Ovary (tissue), 9 donors: Measurements from ENCODE around the gene RRP15. TPM values are rescaled to one million over a fixed set of nuclear protein-coding genes. Genes with fewer than 3 reads are reported as not detected.

ENCODE experiments used
- DNase-seq, 5 donors: peaks; one replicate each; pipeline ENCODE4 v3.0.0-alpha.2; 2019 to 2020
- H3K27ac ChIP-seq, 2 donors: fragments of 200-600 bp; one replicate each; pipeline versions ENCODE4 v1.5.1 to v1.8.0; 2019 to 2022
- H3K27me3 ChIP-seq: fragments of 200-600 bp; one replicate; pipeline ENCODE4 v1.8.0; 2022
- H3K36me3 ChIP-seq: fragments of 200-600 bp; sonication (generic); one replicate; pipeline ENCODE4 v1.5.1; 2019
- H3K4me1 ChIP-seq: one replicate; pipeline ENCODE4 v1.8.1; 2013; ENCODE audit warnings: mild to moderate bottlenecking, moderate library complexity; ENCODE audit not compliant: insufficient read depth
- H3K4me3 ChIP-seq: fragments of 200-600 bp; sonication (generic); one replicate; pipeline ENCODE4 v1.5.1; 2017
- H3K9me3 ChIP-seq, 2 donors: fragments of 200-600 bp in 1 of 2; sonication (generic) in 1 of 2; one replicate each; pipeline versions ENCODE4 v1.5.1 to v1.8.1; 2013 to 2019; ENCODE audit warnings: mild to moderate bottlenecking in 1 of 2, moderate library complexity in 1 of 2
- CTCF ChIP-seq, 3 donors: fragments of 450-650 bp in 2 of 3; fragments of 200-600 bp in 1 of 3; IDR thresholded peaks; one replicate each; pipeline versions ENCODE4 v1.5.1 to v1.8.0; 2016 to 2022; ENCODE audit warnings: antibody characterized with exemption in 3 of 3, mild to moderate bottlenecking in 1 of 3
- EP300 ChIP-seq: sonication (generic); formaldehyde crosslinking; IDR thresholded peaks from one replicate; pipeline ENCODE4 v1.6.1; 2017; ENCODE audit warnings: antibody characterized with exemption
- POLR2A ChIP-seq: fragments of 450-650 bp; IDR thresholded peaks from one replicate; pipeline ENCODE4 v1.6.1; 2017; ENCODE audit warnings: antibody characterized with exemption, mild to moderate bottlenecking, moderate library complexity
- WGBS, 3 donors: extraction: QIAGEN DNeasy Blood & Tissue Kit in 1 of 3; methylation state at CpG; one replicate each; pipeline versions ENCODE4 v1.1.5 to v1.1.7; 2013 to 2017; 5-methylcytosine and 5-hydroxymethylcytosine counted together
- intact Hi-C, 4 donors: fragments of 100-400 bp; cut with DNase I; formaldehyde crosslinking; loops; one replicate each; pipeline versions ENCODE4 v1.11.0 to v1.15.1; 2022 to 2023
- polyA plus RNA-seq, 2 donors: library from polyadenylated mRNA; stranded (reverse); fragments of 200-250 nt in 1 of 2; fragments of 350-450 nt in 1 of 2; fragmentation: Illumina TruSeq in 1 of 2; extraction: RNeasy Lipid Tissue Mini Kit (QIAGEN cat#74804) in 1 of 2; gene quantifications; one replicate each; pipeline ENCODE4 v1.2.3, GENCODE V29; 2013 to 2014
- total RNA-seq, 7 donors: library from RNA; depleted of rRNA in 2 of 7; stranded (reverse); fragments of >200 nt in 2 of 7; fragmentation: NEBNext Ultra II Directional in 3 of 7; extraction: Animal tissue kit (Norgen Biotek cat#: 25700) in 3 of 7; gene quantifications; one replicate each; pipeline versions ENCODE4 v1.1.0 to v1.2.4, GENCODE V29; 2016 to 2023
- donor health status: DM: no; HTN: no; CAD: no; lungs with moderate emphysema.
- donor health status: DM: no; HTN: no; CAD: no.
- donor health status: Bipolar disorder and iron deficiency.
- donor health status: DM: yes; HTN: yes; CAD: no.
- donor health status: DM: no; HTN: no; CAD: no.
- donor health status: DM: yes; HTN: yes; CAD: no.

Gene RRP15
- total and polyA plus RNA-seq, 9 donors, result 2.3 to 27.9 (median 17.7) TPM

GRCh38 chr1:218266356-218266755, 18.7 kb upstream of the RRP15 start:
- Histone ChIP-seq H3K36me3 (no peaks in the 10 kb centered on the region), H3K4me3 (no peak overlapping the region), H3K9me3 (no peaks in the 10 kb centered on the region), H3K27ac (no peak overlapping the region), H3K27me3 (no peaks in the 10 kb centered on the region), H3K4me1 (no peaks in the 10 kb centered on the region)
- intact Hi-C loops, result no loop called here
- no peak for DNase-seq
- 48 to 64% (median 57%) methylated on average over 2 of the region's 2 CpGs for WGBS, 3 donors
- TF ChIP-seq EP300, result no peak
- no peak for TF ChIP-seq POLR2A
- no peak for TF ChIP-seq CTCF (IDR thresholded peaks at IDR 0.05)

- no peak overlapping the region for H3K4me3 ChIP-seq
- no peak for DNase-seq
- intact Hi-C loops, result no loop called here
Observed at GRCh38 chr1:218272366-218272765, 12.7 kb upstream of the RRP15 start.

DNA sequence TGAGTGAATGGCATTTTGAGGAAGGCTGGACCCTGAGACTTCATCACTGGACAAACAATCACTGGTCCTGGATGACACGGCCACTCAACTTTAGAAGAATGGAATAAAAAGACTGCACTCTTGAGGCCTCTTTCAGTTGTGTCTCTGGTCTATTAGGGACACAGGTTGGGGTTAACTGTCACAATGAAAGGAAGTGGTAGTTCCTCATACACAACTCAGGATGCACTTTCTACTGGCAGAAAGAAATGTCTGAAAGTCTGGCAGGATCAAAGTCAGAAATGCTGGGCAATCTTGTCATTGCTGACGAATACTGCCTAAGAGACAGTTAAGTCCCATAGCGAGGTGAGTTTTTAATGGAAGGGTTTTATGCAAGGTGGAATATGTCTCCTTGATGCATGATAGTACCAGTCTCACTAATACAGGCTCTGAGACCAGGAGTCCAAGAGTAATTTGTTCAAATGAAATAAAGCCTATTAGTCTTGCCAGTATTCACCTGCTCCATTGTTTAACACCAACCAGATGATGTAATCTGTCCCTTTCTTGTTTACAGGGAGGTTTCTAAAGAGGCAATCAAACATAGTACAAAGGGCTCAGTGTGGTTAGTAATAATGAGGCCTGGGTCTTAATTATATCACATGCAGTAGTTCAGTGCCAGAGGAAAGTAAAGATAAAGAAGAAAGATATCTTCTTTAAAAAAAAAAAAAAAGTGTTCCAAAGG, 11.2 kb upstream of the RRP15 start:
- intact Hi-C loops, result no loop called here
- Histone ChIP-seq H3K9me3 (no peaks in the 10 kb centered on the region), H3K27ac (no peak overlapping the region), H3K36me3 (no peaks in the 10 kb centered on the region), H3K27me3 (no peaks in the 10 kb centered on the region), H3K4me1 (no peaks in the 10 kb centered on the region), H3K4me3 (no peak overlapping the region)
- no peak for TF ChIP-seq EP300
- TF ChIP-seq CTCF (IDR thresholded peaks at IDR 0.05), result no peak
- TF ChIP-seq POLR2A, result no peak
- no peak for DNase-seq
- WGBS, 3 donors, result 67 to 71% (median 70%) methylated on average over 3 of the region's 3 CpGs

More at GRCh38 chr1:218272366-218272765, 12.7 kb upstream of the RRP15 start:
- no peaks in the 10 kb centered on the region for H3K27me3 ChIP-seq
- no peaks in the 10 kb centered on the region for H3K9me3 ChIP-seq
- WGBS, 3 donors, result 86 to 91% (median 88%) methylated on average over 6 of the region's 6 CpGs
- H3K36me3 ChIP-seq, result no peaks in the 10 kb centered on the region
- no peaks in the 10 kb centered on the region for H3K4me1 ChIP-seq
- TF ChIP-seq EP300 (no peak), POLR2A (no peak), CTCF (IDR thresholded peaks at IDR 0.05) (no peak)
- H3K27ac ChIP-seq, result no peak overlapping the region

- no peaks in the 10 kb centered on the region for H3K9me3 ChIP-seq
- H3K4me3 ChIP-seq, result no peak overlapping the region
- DNase-seq, result no peak
- WGBS, 3 donors, result 79 to 89% (median 80%) methylated on average over 2 of the region's 2 CpGs
- H3K27ac ChIP-seq, result no peak overlapping the region
- intact Hi-C loops, result no loop called here
- no peaks in the 10 kb centered on the region for H3K27me3 ChIP-seq
- TF ChIP-seq EP300 (no peak), CTCF (IDR thresholded peaks at IDR 0.05) (no peak), POLR2A (no peak)
- H3K36me3 ChIP-seq, result no peaks in the 10 kb centered on the region
- H3K4me1 ChIP-seq, result no peaks in the 10 kb centered on the region
Observed at GRCh38 chr1:218274511-218274910, 10.6 kb upstream of the RRP15 start.
